Measurements from ENCODE around the gene PDE3A.

DNA sequence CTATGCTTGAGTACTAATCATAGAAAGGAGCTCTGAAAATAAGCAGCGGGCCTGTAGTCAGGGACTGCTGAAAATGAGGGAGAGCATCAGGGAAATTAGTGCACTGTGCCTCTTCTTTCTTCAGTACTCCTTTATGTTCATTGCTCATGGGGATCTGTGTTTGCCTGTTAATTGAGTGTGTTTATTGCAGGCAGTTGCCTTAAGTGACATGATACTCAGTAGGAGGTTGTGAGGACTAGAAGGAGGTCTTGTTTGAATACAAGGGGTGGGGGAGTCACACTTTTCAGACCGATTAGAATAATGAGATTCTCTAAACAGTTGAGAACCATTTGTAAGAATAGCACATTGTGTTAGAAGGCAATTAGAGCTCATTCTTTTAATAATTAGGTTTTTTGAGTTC lies 224.2 kb downstream of the PDE3A start:
- TF ChIP-seq, protein P1, sequence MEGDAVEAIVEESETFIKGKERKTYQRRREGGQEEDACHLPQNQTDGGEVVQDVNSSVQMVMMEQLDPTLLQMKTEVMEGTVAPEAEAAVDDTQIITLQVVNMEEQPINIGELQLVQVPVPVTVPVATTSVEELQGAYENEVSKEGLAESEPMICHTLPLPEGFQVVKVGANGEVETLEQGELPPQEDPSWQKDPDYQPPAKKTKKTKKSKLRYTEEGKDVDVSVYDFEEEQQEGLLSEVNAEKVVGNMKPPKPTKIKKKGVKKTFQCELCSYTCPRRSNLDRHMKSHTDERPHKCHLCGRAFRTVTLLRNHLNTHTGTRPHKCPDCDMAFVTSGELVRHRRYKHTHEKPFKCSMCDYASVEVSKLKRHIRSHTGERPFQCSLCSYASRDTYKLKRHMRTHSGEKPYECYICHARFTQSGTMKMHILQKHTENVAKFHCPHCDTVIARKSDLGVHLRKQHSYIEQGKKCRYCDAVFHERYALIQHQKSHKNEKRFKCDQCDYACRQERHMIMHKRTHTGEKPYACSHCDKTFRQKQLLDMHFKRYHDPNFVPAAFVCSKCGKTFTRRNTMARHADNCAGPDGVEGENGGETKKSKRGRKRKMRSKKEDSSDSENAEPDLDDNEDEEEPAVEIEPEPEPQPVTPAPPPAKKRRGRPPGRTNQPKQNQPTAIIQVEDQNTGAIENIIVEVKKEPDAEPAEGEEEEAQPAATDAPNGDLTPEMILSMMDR (conservative IDR thresholded peaks at IDR 0.05), result no peak
- no peak for TF ChIP-seq ZFX (IDR thresholded peaks at IDR 0.05)
